Right cardiac atrium (tissue), 5 donors: ENCODE data around the gene MAGEA9B. TPM values are rescaled to one million over a fixed set of nuclear protein-coding genes. Genes with fewer than 3 reads are reported as not detected.
"Not testable (repeated sequence)": the region's sequence is repeated elsewhere in the genome, so short reads cannot be mapped to it uniquely, and the experiment has no call there.

Source experiments
- ATAC-seq, 2 donors: fragments of 200-7000 bp; cut with Tn5 transposase; one replicate each; pipeline versions ENCODE4 v1.8.0 to v1.9.1; 2020; ENCODE audit warnings: moderate library complexity in 2 of 2, mild to moderate bottlenecking in 1 of 2
- DNase-seq, 3 donors: peaks; one replicate each; pipeline ENCODE4 v3.0.0-alpha.2; 2020
- H3K27ac ChIP-seq: one replicate; pipeline ENCODE4 v1.5.1; 2013; ENCODE audit warnings: mild to moderate bottlenecking, low read length, control low read depth, moderate library complexity
- H3K27me3 ChIP-seq: one replicate; pipeline ENCODE4 v1.6.1; 2013; ENCODE audit not compliant: control insufficient read depth, insufficient read depth
- H3K4me1 ChIP-seq: one replicate; pipeline ENCODE4 v1.6.1; 2013; ENCODE audit warnings: low read length; ENCODE audit not compliant: control insufficient read depth, insufficient read depth
- H3K4me3 ChIP-seq: one replicate; pipeline ENCODE4 v1.5.1; 2013; ENCODE audit warnings: low read length, control low read depth
- H3K9me3 ChIP-seq: one replicate; pipeline ENCODE4 v1.6.1; 2013; ENCODE audit warnings: low read length; ENCODE audit not compliant: control insufficient read depth
- WGBS: extraction: QIAGEN DNeasy Blood & Tissue Kit; methylation state at CpG from one replicate; pipeline ENCODE4 v1.1.7; 2013; 5-methylcytosine and 5-hydroxymethylcytosine counted together
- intact Hi-C, 4 donors: fragments of 100-400 bp; cut with DNase I; formaldehyde crosslinking; loops; one replicate each; pipeline versions ENCODE4 v1.11.0 to v1.14.0; 2022 to 2023
- polyA plus RNA-seq: library from polyadenylated mRNA; stranded (reverse); fragments of 200-250 nt; gene quantifications from one replicate; pipeline ENCODE4 v1.2.3, GENCODE V29; 2013
- total RNA-seq, 4 donors: library from RNA; stranded (reverse); fragmentation: NEBNext Ultra II Directional; extraction: Animal tissue kit (Norgen Biotek cat#: 25700); gene quantifications; one replicate each; pipeline ENCODE4 v1.2.1, GENCODE V29; 2021
- donor health status: healthy with polysubstance abuse.
- donor health status: DM: no; HTN: yes; CAD: no.
- donor health status: DM: no; HTN: no; CAD: no.
- donor health status: DM: no; HTN: yes; CAD: no; lungs with severe emphysema.
- donor health status: DM: yes; HTN: yes; CAD: no.

Gene MAGEA9B
- total and polyA plus RNA-seq, 5 donors, result not detected

DNA sequence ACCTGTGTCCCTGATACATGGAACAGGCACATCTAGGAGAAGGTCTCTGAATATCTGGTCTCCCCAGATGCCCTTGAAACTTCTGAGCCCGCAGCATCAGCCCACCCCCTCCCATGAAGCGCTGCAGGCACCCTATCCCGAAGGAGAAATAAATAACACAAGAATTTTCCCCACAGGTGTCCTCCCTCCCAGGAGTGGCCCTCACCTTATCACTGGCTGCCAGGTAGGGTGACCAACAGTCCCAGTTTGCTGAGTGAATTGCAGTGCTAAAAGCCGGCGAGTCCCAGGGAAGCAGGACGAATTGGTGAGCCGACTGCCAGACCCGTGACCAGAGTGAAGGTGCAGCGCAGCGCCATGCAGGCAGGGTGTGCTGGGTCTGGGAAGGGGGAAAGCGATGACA lies 53.3 kb downstream of the MAGEA9B start:
- H3K4me3 ChIP-seq, ATAC-seq, H3K27ac ChIP-seq, intact Hi-C loops, DNase-seq, H3K27me3 ChIP-seq, H3K4me1 ChIP-seq, H3K9me3 ChIP-seq: not testable (repeated sequence)
- 95% methylated on average over 9 of the region's 11 CpGs for WGBS

DNA sequence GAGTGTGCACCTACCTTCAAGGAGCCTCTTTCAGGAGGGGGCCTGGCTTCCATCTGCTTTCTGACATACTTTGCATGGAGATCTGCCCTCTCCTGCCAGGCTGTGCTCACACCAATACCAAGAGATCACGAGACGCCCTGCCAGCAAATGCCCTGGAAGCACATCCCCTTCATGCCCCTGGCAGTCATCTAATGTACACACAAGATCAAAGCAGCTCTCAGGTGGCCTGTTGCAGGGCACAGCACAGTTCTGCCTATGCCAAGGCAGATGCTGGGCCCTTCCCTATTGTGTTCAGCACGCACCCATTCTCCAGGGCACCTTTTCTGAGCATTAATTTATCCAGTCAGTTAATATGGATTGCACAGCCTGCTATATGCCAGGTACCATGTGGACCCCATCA lies 54.4 kb downstream of the MAGEA9B start:
- H3K27me3 ChIP-seq, ATAC-seq, H3K27ac ChIP-seq, H3K9me3 ChIP-seq, intact Hi-C loops, H3K4me1 ChIP-seq, DNase-seq, H3K4me3 ChIP-seq: not testable (repeated sequence)
- 83% methylated on average over 1 of the region's 3 CpGs for WGBS

Other genes starting within 250 kb of the MAGEA9B start
- gene IDS, start 82.2 kb downstream of the MAGEA9B start, total RNA-seq, result 100 to 1,000 TPM in 3 of 4 donors, 10 to 100 TPM in 1; 89.7 to 107 (median 103) TPM
- gene IDS, start 82.2 kb downstream of the MAGEA9B start, polyA plus RNA-seq, result 43.8 TPM
- gene EOLA1, start 46.4 kb downstream of the MAGEA9B start, total RNA-seq, result 10 to 100 TPM; 23.8 to 29.6 (median 26.8) TPM
- 26.0 TPM for gene EOLA1, start 46.4 kb downstream of the MAGEA9B start, polyA plus RNA-seq
- gene HSFX3, start 37.5 kb downstream of the MAGEA9B start, total RNA-seq, result not detected
- gene HSFX3, start 37.5 kb downstream of the MAGEA9B start, polyA plus RNA-seq, result not detected
- 1 to 10 TPM in 2 of 4 donors, not detected in 2; 1.1 to 1.3 TPM for gene HSFX2, start 7.9 kb upstream of the MAGEA9B start, total RNA-seq
- gene HSFX2, start 7.9 kb upstream of the MAGEA9B start, polyA plus RNA-seq, result 0.77 TPM
- gene TMEM185A, start 44.3 kb upstream of the MAGEA9B start, total RNA-seq, result 10 to 100 TPM; 50.7 to 86.0 (median 62.5) TPM
- 43.0 TPM for gene TMEM185A, start 44.3 kb upstream of the MAGEA9B start, polyA plus RNA-seq
- gene MAGEA11, start 124.6 kb upstream of the MAGEA9B start, total RNA-seq, result not detected
- gene MAGEA11, start 124.6 kb upstream of the MAGEA9B start, polyA plus RNA-seq, result not detected
- 1 to 10 TPM; 1.9 to 4.1 (median 3.0) TPM for gene HSFX1, start 186.6 kb upstream of the MAGEA9B start, total RNA-seq
- gene HSFX1, start 186.6 kb upstream of the MAGEA9B start, polyA plus RNA-seq, result 2.1 TPM
- gene MAGEA9, start 194.5 kb upstream of the MAGEA9B start, total RNA-seq, result not detected
- gene MAGEA9, start 194.5 kb upstream of the MAGEA9B start, polyA plus RNA-seq, result not detected